Epidermal melanocyte (primary cell): Measurements from ENCODE around the gene CNDP1.

Source experiments
- DNase-seq: peaks from one replicate; pipeline ENCODE4 v3.0.0; 2011; ENCODE audit warnings: low spot score; ENCODE audit not compliant: insufficient read length

CNDP1 gene

DNA sequence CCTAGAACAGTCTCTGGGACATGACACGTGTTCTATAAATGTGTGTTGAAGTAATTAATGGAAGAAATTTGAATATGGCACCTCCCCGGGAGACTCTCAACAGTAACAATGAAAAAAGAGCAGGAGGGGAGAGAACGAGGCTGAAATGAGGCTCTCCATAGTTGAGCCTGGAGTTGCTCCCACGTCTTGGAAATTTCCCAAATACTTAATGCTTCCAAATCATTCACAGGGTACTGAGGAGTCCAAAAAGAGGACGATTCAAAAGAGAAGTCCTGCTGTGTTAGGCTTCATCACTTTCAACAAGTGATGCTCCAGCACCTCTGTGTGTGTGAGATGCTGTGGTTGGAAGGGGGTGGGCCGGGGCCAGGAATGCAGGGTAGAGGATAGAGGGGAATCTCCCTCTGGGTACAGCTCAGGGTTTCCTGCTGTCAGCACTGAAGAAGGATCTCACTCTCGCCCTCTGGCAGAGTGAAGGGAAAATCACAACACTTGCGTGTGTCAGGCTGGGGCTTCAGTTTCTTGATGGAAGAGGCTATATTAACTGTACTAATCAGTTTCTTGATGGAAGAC is 45.3 kb downstream of the CNDP1 start:
- DNase-seq = no peak

DNA sequence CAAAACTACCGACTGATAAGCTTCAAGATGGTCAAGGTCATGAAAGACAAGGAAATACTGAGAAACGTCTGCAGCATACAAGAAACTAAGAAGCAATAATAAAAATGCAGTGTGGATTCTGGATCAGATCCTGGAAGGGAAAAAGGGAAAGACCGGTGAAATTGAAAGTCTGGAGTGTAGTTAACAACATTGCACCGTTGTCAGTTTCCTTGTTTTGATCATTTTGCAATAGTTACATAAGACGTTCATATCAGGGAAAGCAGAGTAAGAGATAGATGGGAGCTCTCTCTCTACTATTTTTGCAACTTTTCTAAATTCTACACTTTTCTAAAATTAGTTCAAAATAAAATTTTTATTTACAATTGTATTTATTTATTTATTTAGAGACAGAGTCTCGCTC is 48.3 kb downstream of the CNDP1 start:
- no peak for DNase-seq

DNA sequence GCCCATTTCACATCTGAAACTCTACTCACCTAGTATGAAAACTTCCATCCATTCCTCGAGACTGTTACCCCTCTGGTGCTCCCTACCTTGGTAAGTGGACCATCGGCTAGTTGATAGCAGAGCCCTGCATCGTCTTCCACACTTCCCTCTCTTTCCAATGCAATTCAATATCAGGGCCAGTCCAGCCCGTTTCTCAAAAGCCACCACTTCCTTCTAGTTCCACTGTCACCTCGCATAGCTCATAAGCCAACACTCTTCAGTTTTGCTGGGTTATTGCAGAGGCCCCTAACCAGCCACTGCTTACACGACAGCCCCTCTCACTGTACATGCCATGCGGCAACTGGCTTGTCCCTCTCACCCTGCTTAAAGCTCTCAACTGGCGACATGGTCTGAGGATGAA is 53.1 kb downstream of the CNDP1 start:
- no peak for DNase-seq

DNA sequence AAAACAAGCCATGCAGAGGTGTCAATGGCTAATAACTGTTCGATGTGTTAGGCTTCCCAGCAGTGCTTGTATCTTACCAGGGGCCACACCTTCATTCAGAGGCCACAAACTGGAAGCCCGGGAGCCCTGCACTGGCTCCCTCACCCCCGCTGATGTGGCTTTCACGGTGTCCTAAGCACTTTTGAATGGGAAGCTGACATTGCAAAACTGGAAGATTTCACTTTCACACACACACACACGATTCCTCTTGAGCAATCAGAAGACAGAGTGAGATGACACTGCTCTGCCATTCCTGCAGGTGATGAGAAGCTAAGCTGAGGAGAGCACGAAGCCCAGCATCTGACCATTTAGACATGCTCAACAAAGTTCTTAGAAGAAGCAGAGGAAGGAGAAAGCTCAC is 54.7 kb downstream of the CNDP1 start:
- no peak for DNase-seq

DNA sequence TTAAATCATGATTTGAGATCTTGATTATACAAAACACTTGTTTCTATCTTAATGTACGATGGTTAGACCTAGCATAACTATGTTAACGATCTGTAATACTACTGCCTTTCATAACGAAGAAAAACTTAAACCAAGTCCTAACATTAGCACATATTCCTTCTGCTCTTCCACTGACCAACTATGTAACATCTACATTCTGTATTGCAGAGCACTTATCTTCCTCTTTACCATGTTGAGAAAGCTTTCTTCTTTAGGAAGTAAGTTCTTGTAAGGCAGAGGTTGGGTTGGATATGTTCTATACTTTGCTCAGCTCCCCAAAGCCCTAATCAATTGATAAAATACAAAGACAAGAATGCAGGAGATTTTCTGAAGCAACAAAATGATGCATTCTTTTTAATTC is 55.5 kb downstream of the CNDP1 start:
- DNase-seq = no peak

DNA sequence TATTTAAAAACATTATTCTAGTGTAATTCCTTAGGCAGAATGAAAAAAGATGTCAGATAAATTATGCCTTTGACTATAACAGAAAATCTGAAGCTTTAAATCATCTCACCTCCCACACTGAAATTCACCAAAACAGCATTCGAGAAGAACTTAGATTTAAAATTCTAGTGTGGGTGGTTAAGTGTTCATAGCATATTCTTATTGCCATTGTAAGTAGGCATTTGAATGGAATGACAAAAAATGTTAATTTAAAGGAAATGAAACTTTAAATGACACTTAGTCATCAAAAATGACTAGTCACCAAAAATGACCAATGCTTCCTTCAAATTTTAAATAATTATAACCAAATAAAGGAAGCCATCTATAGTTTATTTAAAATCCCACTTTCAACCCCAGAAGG is 56.4 kb downstream of the CNDP1 start:
- DNase-seq = no peak

DNA sequence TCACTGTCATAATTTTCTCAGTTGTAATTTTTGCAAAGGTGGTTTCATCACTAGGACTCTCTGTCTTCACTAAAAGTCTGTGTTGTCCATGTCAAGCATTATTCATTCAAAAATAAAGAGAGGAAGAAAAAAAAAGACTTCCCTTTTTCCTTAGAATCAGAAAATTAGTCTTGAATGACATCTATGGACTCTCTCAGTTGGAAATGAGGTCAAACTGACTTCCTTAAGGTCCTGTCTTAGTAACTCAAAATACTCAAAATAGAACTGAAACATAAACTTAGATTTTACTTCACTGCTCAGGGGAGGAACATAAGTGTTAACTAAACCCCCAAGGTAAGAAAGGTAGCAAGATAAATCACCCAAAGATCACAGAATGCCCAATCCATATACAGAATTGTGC is 61.1 kb downstream of the CNDP1 start:
- DNase-seq = no peak

DNA sequence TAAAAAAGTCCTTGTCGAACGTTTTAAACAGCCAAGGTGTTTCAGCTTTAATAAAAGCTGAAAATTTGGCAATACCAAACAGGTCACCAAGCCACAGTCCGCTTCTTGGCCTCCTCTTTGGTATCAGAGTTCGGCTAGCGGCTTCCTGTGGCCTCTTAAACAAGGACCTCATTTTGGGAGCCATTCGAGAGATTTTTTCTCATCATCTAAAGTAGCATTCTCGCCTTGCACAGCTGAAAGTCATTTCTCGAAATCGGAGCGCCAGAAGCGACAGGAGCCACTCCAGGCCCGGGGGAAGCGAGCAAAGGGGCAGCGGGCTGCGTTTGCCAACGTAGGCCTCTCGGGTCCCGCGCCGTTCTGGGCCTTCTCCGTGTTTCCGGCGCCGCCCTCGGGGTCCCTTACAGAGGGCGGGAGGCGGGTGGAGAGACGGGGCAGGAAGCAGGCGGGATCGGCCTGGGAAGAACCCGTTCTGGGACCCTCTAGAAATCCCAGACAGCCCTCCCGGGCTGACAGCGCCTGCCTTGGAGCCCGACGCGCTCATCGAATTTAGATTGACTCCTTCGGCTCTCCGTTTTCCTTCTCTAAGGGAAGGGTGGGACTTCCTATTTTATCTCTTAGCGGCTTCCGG is 62.8 kb downstream of the CNDP1 start:
- DNase-seq = no peak

DNA sequence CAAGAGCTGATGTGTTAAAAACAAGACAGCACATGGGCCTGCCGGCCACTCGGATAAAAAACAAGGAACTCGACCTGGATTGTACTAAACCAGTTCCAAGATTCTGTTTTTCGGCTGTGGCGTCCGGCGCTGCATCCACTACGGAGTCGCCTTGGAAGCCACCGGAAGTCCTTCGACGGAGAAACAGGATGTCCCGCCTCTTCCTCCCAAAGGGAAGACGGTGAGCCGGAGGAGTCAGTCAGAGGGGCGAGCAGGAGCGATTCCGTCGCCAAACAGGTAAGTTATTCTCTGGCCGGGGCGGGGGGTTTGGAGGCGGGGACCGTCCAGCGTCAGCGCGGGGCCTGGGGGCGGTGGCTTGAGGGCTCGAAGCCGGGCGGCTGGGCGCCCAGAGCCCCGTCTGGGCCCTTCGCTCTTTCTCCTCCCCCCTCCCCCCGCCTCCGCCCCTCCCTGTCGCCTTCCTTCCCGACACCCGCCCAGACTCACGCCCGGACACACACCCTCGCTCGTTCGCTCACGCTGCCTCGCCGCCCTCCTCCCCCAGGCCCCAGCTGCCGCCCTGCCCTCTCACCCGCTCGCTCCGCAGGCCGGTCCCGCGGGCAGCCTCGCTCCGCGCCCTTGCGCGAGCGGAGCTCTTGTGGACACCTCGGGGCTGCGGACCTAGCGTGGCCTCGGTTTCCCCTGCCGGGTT is 63.5 kb downstream of the CNDP1 start, which contains the start of gene ZNF407:
TSS of gene ZNF407 (plus strand) at position 209 of the 688 bp plus-strand sequence. CDS start 33,150 bp downstream, outside the sequence.
- DNase-seq = peak; percentile 70

DNA sequence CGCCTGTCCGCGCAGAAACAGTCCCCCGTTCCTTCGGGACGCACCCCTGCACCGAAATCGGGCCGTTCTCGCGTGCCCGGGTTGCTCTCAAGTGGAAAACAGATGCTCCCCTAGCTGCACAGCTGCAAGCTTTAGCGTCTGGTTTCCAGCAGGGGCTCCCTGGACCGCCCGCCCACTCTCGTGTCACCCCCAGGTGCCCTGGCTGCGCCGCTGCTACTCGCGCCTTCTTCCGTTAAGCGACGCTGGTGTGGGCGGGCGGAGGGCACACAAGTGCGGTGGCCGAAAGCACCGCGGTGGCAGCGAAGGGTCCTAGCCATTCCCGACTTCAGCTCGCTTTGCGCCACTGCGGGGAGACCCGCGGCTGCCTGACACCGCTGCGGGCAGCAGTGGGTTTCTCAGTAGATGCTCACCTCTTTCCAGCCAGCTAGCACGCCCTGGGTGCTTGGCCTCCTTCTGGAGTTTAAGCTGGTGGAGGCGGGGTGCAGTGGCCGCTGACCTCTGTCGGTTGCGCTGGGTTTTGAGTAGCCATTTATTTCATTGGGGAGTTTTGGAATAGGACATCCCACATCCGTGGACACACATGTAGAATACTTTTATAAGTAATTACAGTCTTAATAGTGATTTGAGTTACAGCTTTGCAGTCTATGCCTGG is 64.2 kb downstream of the CNDP1 start:
- no peak for DNase-seq

DNA sequence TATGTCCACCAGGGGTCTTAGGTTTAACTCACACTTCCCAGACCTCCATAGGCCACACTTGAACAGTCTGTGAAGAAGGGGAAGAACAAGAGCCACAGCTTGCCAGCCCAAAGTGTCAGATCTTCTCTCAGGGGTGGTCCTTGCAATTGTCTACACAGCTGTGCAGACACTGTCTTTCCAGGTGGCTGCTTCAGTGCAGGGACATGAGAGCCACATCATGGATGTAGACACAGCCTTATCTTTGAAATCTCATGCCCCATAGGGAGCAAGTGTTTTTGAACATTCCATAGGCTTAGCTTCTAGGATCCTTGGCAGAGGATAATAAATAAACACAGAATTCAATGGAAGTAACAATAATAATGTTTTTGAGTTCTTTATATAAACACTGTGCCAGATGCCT is 70.1 kb downstream of the CNDP1 start:
- no peak for DNase-seq

DNA sequence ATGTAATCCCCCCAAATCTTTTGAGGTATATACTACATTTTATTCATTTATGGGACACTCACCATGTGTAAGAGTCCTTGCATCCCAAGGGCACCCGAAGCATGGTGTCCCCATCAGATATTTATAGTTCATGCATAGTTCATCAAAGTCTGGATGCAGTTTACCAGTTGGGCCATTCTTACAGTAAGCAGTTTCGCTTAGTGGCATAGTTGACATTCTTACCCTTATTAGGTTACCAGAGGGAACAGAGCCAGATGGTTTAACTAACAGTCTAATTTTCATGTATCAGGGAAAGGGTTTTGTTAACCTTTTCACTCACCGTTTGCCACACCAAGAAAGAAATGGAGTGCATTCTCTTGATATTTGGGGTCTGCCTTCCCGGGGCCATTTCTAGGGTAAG is 70.5 kb downstream of the CNDP1 start:
- DNase-seq = no peak

DNA sequence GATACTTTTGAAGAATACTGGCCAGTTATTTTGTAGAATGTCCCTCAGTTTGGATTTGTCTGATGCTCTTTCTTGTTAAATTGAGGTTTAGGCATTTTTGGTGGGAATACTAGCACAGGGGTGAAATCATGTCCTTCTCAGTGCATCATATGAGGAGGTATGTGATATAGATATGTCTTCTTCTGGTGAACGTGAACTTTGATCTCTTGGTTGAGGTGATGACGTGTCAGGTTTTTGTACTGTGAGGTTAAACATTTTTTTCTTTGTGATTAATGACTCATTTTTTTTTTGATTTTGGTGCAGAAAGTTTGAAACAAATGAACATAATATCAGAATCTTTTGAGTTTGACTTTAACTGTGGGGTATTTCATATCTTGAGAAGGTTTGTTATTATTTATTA is 74.4 kb downstream of the CNDP1 start:
- no peak for DNase-seq

DNA sequence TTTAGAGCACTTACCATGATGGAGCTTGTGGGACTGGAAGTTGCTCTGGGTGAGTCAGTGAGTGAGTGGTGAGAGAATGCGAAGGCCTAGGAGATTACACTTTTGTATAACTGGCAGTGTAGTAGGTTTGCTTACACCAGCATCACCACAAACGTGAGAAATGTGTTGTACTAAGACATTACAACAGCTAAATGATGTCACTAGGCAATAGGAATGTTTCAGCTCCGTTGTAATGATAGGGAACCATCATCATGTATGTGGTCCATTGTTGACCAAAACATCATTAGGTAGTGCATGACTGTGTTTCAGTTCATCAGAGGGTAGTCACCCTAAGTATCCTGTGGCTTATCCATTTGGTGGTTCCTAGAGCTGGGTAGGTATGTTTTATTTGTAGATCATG is 75.2 kb downstream of the CNDP1 start:
- DNase-seq = no peak

DNA sequence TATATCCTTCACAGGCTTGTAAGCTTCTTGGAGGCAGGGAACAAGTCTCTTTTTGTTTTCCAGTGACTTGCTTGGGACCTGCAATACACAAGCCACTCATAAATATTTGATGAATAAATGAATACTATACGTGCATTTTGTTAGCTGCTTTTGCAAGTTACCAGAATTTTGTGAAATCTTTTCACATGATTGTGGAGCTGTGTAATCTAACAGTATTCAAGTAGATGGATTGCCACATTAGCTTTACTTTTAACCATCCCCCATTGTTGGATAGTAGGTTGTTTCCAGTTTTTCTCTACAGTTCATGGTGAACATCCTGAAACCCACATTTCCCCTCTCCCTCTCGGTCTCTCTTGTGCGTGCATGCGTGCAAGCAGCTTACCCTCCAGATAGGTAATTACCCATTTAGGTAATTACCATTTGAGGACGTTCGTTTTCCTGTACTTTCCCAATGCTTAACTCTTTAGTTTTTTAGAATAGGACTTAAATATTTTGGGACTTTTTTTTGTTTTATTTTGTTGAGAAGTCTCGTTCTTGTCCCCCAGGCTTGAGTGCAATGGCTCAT is 75.8 kb downstream of the CNDP1 start:
- DNase-seq = no peak

DNA sequence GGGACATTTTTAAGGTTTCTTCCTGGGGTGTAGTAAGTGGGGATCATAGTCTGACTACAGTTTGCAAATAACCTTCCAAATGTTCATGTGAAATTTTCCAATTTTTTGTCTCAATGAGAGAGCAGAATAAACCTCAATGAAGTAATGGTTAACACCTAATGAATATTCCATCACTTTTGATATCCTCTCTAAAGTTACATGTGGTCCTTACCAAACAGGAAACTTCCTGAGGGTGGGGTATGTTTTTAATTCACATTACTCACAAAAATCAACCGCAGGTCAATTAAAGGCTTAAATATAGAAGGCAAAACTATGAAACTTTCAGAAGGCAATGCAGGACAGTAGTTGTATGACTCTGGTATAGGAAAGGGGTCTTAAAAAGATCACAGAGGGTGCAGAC is 76.6 kb downstream of the CNDP1 start:
- DNase-seq = no peak

DNA sequence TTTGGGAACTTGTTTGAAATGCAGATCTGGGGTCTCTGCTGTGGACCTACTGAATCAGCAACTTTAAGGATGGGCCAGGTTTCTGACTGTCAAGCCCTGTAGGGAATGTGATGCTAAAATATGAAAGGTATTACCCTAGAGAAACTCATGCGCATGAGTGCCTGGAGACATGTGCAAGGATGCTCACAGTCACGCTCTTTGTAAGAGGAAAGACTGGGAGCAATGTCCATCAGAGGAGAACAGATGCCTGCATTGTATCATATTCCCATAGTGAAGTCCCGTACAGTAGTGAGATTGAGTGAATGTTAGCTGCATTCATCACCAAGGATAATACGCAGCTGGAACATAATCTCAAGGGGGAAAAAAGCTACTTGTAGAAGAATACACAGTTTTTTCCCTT is 77.5 kb downstream of the CNDP1 start:
- DNase-seq = peak; percentile 48

DNA sequence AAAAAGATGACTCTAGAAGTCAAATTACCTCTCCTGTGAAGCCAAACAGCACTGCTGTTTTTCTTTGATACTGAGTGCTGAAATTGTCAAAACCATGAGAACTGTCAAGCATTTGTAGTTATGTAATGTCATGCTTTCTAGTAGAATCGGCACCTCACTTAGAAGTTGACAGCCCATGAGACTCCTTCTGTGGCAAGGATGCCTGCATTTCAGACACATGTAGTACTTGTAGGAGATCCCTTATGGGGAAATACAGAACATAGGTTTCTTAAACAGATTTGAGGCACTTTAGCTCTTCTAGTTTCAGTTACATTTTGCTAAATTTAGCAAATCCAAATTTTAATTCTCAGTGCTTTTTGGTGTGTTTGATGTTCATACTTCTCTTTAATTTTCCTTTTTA is 79.1 kb downstream of the CNDP1 start:
- no peak for DNase-seq

DNA sequence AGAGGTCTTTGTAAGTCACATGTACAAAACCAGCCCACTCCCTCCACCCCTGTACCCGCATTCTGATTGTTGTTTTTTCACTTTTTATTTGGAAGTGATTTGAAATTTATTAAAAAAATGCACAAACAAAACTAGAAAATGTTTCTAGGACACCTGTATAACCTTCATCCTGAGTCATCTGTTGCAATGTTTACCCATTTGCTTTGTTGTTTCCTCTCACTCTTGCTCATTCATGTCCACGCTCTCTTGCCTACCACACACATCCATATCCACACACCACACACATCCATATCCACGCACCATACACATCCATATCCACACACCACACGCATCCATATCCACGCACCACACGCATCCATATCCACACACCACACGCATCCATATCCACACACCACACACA is 82.2 kb downstream of the CNDP1 start:
- DNase-seq = no peak

DNA sequence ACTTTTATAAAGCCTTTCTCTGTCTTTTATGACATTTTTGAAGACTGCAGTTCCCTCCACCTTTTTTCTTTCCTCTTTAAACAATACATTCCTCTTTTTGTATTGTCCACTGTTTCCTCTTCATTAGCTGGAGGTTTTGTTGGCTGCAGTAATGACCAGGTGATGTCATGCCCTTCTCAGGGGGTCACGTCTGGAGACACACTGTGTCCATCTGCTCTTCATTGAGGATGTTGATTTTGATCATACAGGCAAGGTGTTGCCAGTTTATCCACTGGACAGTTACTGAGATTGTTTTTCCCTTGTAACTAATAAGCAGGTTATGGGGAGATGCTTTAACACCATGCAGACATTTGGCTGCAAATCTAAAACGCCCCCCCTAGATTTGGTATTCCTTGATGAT is 83.2 kb downstream of the CNDP1 start:
- DNase-seq = no peak

DNA sequence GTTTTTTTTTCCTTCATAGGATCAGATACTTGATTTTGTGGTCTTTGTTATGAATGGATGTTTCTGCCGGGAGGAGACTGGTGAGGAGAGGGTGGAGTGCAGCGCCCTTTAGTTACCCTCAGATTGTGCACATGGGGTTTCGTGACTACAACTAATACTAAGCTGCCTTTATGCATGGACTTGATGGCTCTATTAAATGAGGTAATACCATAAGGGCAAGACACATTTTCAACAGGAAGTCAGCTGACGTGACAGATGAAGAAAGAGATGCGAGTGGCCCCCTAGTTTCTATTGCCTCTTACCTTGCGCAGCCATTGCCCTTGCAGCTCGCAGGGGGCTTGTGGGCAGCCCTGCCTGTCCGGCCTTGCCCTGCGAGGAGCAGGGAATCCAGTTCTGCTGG is 87.8 kb downstream of the CNDP1 start:
- DNase-seq = no peak
